Nephron progenitor cell (in vitro differentiated cells): ENCODE measurements around the gene CCDC178.

Experiments used
- DNase-seq: peaks from one replicate; pipeline ENCODE4 v3.0.0; 2021
- H3K27ac Mint-ChIP-seq: 2 replicates; pipeline ENCODE4 v1.8.0; 2021; ENCODE audit warnings: mild to moderate bottlenecking, moderate library complexity, mixed read lengths
- H3K27me3 Mint-ChIP-seq: 2 replicates; pipeline ENCODE4 v1.8.0; 2021; ENCODE audit warnings: mild to moderate bottlenecking, low read depth, mixed read lengths; ENCODE audit not compliant: poor library complexity
- H3K36me3 Mint-ChIP-seq: 2 replicates; pipeline ENCODE4 v1.8.0; 2021; ENCODE audit warnings: low read depth, mixed read lengths
- H3K4me1 Mint-ChIP-seq: 2 replicates; pipeline ENCODE4 v1.8.0; 2021; ENCODE audit warnings: mixed read lengths
- H3K4me3 Mint-ChIP-seq: 2 replicates; pipeline ENCODE4 v1.8.0; 2021; ENCODE audit warnings: mild to moderate bottlenecking, moderate library complexity, mixed read lengths
- H3K9me3 Mint-ChIP-seq: 2 replicates; pipeline ENCODE4 v1.8.0; 2021; ENCODE audit warnings: mild to moderate bottlenecking, moderate library complexity, mixed read lengths
- CTCF ChIP-seq: fragments of 200-600 bp; sonication (generic); IDR thresholded peaks from 2 replicates; pipeline ENCODE4 v1.5.0; 2021; ENCODE audit warnings: antibody characterized with exemption

CCDC178 gene

DNA sequence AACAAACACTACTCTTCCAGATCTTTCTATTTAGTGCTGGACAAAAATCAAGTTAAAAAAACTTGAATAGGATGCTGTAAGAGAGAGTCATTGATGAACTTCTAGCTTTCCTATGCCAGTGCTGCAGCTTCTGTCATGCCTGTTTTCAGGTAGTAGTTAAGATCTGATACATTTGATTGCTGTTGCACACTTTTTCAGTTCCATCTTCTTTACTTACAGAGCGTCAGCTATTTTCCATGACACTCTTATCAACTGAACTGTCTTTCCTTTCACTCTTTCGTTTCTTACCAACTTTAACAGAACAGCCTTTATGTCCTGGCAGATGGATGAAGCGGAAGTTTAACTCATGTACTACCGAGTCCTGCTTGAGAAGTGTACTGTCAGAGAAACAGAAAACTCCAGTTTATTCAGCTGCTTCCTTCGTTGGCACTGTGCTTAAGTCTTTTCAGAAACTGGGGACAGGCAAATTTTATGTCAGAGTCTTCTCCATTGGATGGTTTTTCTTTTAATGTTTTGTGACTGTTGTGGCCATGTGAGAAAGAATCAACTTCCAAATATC, 521.8 kb downstream of the CCDC178 start:
- H3K9me3 Mint-ChIP-seq, result no peaks in the 10 kb centered on the region
- no peaks in the 10 kb centered on the region for H3K27me3 Mint-ChIP-seq
- DNase-seq, result no peak
- H3K27ac Mint-ChIP-seq, result no peak overlapping the region
- no peak for TF ChIP-seq CTCF
- H3K4me3 Mint-ChIP-seq, result no peak overlapping the region
- no peaks in the 10 kb centered on the region for H3K36me3 Mint-ChIP-seq
- peaks cover 39% of the 10 kb centered on the region for H3K4me1 Mint-ChIP-seq

DNA sequence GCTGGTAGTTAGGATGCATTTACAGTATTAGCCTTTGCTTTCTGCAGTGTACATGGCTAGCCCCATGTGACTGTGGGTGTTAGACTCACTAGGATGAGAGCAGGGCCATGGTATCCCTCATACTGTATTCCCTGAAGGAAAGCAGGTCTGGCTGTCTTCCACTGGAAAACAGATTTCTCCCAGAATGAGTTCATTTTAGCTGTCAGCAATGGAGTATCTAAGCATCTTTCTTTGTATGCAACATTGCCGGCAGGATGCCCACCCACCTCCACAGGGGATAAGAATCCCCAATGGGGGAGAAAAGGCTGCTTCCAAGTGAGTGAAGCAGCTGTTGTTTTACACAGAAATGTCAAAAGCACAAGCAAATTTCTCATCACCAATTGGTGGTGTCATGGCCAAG, 525.0 kb downstream of the CCDC178 start:
- no peaks in the 10 kb centered on the region for H3K9me3 Mint-ChIP-seq
- no peak overlapping the region for H3K4me3 Mint-ChIP-seq
- peaks cover 27% of the 10 kb centered on the region for H3K4me1 Mint-ChIP-seq
- no peak overlapping the region for H3K27ac Mint-ChIP-seq
- no peak for TF ChIP-seq CTCF
- no peaks in the 10 kb centered on the region for H3K27me3 Mint-ChIP-seq
- H3K36me3 Mint-ChIP-seq, result no peaks in the 10 kb centered on the region
- no peak for DNase-seq

GRCh38 chr18:32911660-32912284, 528.7 kb downstream of the CCDC178 start:
- Mint-ChIP-seq H3K4me3 (no peak overlapping the region), H3K4me1 (peaks cover 14% of the 10 kb centered on the region), H3K27me3 (no peaks in the 10 kb centered on the region), H3K36me3 (no peaks in the 10 kb centered on the region), H3K27ac (no peak overlapping the region), H3K9me3 (no peaks in the 10 kb centered on the region)
- TF ChIP-seq CTCF, result no peak
- no peak for DNase-seq

DNA sequence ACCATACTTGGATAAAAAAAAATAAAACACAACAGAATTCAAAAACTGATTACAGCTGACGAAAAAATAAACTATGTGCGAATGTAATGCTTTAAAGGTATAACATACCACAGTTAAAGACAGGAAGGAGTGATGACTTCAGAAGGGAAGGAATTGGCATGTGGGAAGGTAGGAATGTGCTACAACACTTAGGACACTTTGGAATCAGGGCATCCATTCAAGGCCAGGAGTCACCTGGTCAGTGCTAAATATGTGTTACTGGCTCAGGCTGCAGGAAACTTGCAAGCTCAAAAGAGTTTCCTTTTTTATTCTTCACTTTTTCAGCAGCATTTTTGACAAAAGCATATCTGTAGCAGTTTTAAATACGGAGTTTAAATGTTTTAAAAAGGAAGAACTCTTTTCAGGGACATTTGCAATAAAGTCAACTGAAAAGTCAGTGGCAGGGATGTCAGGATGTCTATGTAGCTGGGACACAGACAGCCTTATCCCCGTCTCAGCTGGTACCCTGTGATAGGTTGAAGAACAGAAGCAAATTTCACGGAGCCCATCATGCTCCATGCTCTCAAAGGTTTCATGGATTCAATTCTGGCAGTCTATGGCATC, 529.7 kb downstream of the CCDC178 start:
- peaks cover 14% of the 10 kb centered on the region for H3K4me1 Mint-ChIP-seq
- no peak overlapping the region for H3K4me3 Mint-ChIP-seq
- peak overlapping the region; percentile 4 for H3K27ac Mint-ChIP-seq
- no peak for TF ChIP-seq CTCF
- DNase-seq, result no peak
- no peaks in the 10 kb centered on the region for H3K9me3 Mint-ChIP-seq
- no peaks in the 10 kb centered on the region for H3K36me3 Mint-ChIP-seq
- no peaks in the 10 kb centered on the region for H3K27me3 Mint-ChIP-seq

DNA sequence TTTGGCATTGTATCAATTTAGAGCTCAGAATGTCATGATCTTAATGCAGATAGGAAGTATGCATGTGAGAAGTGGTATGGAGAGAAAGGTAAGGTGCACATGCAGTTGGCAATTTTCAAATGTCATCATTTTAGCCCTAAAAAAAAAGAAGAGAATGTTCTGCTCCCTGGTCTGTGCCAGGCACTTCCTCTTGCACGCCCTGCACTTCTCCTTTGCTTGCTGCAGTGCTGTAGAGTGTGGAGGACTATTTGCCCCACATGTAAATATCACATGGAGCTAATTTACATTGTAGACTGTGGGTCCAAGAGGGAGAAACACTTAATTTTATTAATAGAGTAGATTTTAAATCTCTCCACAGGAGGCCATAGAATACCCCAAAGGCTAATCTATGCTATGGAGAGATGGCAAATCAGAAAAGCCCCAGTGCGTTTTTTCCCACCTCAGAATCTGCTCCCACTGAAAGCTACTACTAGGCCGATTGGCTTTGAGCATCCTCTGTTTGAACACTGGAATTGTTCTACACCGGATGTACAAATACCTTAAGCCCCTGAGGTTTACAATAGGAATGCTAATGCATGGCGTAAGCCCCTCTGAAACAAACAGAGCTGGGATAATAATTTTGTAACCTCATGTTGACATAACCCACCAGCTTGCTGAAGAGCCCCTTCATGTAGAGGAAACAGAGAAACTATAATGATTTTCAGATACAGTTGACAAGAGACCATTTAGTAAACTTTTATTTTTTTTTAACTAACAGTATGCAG, 530.5 kb downstream of the CCDC178 start:
- DNase-seq, result no peak
- no peaks in the 10 kb centered on the region for H3K27me3 Mint-ChIP-seq

More for the DNA sequence above, 530.5 kb downstream of the CCDC178 start:
- H3K27ac Mint-ChIP-seq, result no peak overlapping the region
- no peak overlapping the region for H3K4me3 Mint-ChIP-seq
- H3K36me3 Mint-ChIP-seq, result no peaks in the 10 kb centered on the region
- H3K4me1 Mint-ChIP-seq, result peaks cover 14% of the 10 kb centered on the region
- no peak for TF ChIP-seq CTCF
- no peaks in the 10 kb centered on the region for H3K9me3 Mint-ChIP-seq
